BJ (cell line): ENCODE measurements around the gene GJC2. TPM values are rescaled to one million over a fixed set of nuclear protein-coding genes. Genes with fewer than 3 reads are reported as not detected.
A peak's percentile ranks its signal among the peaks of the same experiment; 100 is the strongest.

Experiments used
- CTCF ChIA-PET: fragments of 350-600 bp; formaldehyde crosslinking; extraction: SDS; loops from one replicate; lab custom pipeline; 2021; ENCODE audit warnings: antibody characterized with exemption, inconsistent platforms; lab: Yijun Ruan, JAX
- POLR2A ChIA-PET: fragments of 300-600 bp; sonication (Branson Sonifier 250); formaldehyde crosslinking; extraction: SDS; loops from one replicate; lab custom pipeline; 2021; ENCODE audit warnings: antibody characterized with exemption; lab: Charles Lee
- DNase-seq: peaks from one replicate; pipeline ENCODE4 v3.0.0-alpha.2; 2011; ENCODE audit warnings: low read depth
- H3K27me3 ChIP-seq: 2 replicates; pipeline ENCODE4 v1.6.0; 2011; ENCODE audit warnings: low read length; ENCODE audit not compliant: control insufficient read depth, insufficient read depth
- H3K36me3 ChIP-seq: 2 replicates; pipeline ENCODE4 v1.5.1; 2011; ENCODE audit warnings: low read length; ENCODE audit not compliant: control insufficient read depth, insufficient read depth
- H3K4me3 ChIP-seq: 2 replicates; pipeline ENCODE4 v1.5.1; 2011; ENCODE audit warnings: low read depth, mild to moderate bottlenecking, control low read depth, low read length
- polyA plus RNA-seq: library from polyadenylated mRNA; depleted of rRNA; stranded (reverse); fragments of >200 nt; gene quantifications from 2 replicates; pipeline ENCODE4 v1.2.3, GENCODE V29; 2011
- TF ChIP-seq, protein P1 (sequence below): IDR thresholded peaks from 2 replicates; pipeline ENCODE4 v1.5.1; 2011; ENCODE audit warnings: low read depth, mild to moderate bottlenecking, control low read depth, inconsistent platforms, low read length, moderate library complexity; ENCODE audit not compliant: insufficient read depth

The GJC2 gene
- polyA plus RNA-seq, 1 experiment, result 0.92 TPM

DNA sequence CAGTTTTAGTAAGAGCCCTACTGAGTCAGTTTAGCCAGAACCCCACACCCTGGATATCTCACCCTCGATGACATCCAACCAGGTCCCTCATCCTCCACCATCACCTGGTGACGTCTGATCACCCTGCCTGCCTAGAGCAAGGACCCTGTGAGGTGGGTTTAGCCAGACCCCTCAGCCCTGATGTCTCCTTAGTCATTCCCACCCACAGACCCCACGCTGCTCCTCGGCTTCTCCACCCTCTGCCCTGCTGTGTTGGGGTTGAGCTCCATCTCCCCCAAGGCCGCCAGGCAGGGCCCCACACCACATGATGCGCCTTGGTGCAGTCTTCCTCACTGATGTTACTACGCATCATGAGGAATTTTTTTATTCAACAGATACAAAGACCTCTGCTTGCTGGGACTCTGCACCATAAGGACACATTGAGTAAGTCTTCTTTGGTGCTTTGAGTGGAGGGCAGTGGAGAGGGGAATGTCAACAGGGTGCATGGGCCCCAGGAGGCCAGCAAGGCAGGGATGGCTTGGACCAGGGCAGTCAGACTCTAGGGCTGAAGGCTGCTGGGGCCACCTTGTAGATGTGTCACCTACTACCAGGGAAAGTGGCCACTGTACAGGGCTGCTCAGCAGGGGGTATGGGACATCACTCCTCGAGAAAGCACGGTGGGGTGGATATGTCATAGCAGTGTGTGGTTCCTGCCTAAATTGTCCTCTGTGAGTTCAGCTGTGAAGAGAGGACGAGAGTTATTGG lies 14.2 kb downstream of the GJC2 start:
- ChIA-PET POLR2A (no interaction called here), CTCF (interaction anchor here (1.2 to 4.5 kb wide), 3 partner anchors 9 to 33 kb away, joined by 3 to 27 read pairs (median 8); no protein-coding TSS in a partner anchor)
- TF ChIP-seq, protein P1, sequence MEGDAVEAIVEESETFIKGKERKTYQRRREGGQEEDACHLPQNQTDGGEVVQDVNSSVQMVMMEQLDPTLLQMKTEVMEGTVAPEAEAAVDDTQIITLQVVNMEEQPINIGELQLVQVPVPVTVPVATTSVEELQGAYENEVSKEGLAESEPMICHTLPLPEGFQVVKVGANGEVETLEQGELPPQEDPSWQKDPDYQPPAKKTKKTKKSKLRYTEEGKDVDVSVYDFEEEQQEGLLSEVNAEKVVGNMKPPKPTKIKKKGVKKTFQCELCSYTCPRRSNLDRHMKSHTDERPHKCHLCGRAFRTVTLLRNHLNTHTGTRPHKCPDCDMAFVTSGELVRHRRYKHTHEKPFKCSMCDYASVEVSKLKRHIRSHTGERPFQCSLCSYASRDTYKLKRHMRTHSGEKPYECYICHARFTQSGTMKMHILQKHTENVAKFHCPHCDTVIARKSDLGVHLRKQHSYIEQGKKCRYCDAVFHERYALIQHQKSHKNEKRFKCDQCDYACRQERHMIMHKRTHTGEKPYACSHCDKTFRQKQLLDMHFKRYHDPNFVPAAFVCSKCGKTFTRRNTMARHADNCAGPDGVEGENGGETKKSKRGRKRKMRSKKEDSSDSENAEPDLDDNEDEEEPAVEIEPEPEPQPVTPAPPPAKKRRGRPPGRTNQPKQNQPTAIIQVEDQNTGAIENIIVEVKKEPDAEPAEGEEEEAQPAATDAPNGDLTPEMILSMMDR, result no peak
- no peaks in the 10 kb centered on the region for H3K36me3 ChIP-seq
- no peak overlapping the region for H3K4me3 ChIP-seq
- DNase-seq, result no peak
- peaks cover 5% of the 10 kb centered on the region for H3K27me3 ChIP-seq

DNA sequence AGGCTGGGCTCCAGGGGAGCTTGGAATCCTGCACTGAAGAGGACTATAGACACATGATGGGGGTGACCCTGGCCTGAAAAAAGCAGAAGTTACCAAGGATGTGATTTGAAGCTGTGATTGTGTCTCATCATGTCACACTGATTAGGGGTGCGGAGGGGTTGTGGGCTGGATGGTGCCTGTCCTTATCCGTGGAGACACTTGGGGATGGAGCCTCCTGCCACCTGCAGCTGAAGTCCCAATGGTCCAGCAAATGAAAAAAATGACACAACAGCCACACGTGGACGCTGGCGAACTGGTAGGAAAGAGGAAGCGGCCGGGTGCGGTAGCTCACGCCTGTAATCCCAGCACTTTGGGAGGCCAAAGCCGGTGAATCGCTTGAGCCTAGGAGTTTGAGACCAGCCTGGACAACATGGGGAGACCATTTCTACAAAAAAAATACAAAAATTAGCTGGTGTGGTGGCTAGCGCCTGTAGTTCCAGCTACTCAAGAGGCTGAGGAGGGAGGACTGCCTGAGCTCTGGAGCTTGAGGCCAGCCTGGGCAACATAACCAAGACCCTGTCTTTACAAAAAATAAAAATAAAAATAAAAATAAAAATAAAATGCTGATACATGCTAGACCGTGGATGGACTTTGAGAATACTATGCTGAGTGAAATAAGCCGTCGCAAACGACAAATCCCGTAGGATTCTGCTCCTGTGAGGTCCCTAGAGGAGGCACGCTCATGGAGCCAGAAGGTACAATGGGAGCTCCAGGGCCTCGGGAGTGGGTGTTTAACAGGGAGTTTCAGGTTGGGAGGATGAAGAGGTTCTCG lies 15.0 kb downstream of the GJC2 start:
- TF ChIP-seq, protein P1, result no peak
- DNase-seq, result no peak
- H3K36me3 ChIP-seq, result no peaks in the 10 kb centered on the region
- no peaks in the 10 kb centered on the region for H3K27me3 ChIP-seq
- ChIA-PET POLR2A (interaction anchor here (0.5 kb wide), 1 partner anchor 294 kb away, joined by 8 read pairs; no protein-coding TSS in a partner anchor), CTCF (interaction anchor here (0.6 to 4.5 kb wide), 20 partner anchors 9 to 115 kb away, joined by 3 to 27 read pairs (median 5); partner anchors contain the start of genes GJC2, GUK1 and MRPL55)
- peak overlapping the region; percentile 53 for H3K4me3 ChIP-seq

DNA sequence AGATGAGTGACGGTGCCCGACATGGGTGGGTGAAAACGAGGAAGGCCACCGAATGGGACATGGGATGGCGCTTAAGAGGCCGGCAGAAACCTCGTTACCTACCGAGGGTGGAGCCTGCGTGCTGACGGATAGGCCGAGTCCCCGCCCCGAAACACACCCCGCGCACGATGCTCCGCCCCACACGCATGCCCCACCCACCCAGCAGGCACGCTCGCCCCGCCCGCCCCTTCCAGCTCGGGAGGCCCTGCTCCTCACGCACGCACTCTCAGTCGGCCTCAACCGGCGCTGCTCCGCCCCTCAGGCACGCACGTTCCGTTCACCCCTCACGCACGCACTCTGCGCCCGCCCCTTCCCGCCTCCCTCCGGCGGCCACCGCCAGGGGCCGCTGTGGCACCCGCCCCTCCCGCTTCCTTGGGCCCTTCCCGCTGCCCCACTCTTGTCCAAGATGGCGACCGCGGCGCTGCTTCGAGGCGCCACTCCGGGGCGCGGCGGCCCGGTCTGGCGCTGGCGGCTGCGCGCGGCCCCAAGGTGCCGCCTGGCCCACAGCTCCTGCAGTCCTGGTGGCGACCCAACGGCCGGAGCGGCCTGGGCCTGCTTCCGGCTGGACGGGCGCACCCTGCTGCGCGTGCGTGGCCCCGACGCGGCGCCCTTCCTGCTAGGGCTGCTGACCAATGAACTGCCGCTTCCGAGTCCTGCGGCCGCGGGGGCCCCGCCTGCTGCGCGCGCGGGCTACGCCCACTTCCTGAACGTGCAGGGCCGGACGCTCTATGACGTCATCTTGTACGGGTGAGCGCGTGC lies 15.8 kb downstream of the GJC2 start, which contains the start of gene IBA57:
Gene IBA57 (plus strand): TSS at position 433 of the 798 bp plus-strand sequence. CDS start 13 bp downstream, at position 446.
- Histone ChIP-seq H3K27me3 (no peaks in the 10 kb centered on the region), H3K4me3 (peak within 1 kb of the TSS; percentile 73), H3K36me3 (peaks cover 2% of the 10 kb centered on the region; the same call in 1 of the 2 replicates)
- ChIA-PET POLR2A (interaction anchor here (0.5 to 0.7 kb wide), 3 partner anchors 23 to 293 kb away, joined by 3 to 14 read pairs (median 8); no protein-coding TSS in a partner anchor), CTCF (interaction anchor here (0.6 to 4.5 kb wide), 25 partner anchors 8 to 684 kb away, joined by 3 to 27 read pairs (median 4); partner anchors contain the start of genes GJC2, GUK1 and MRPL55)
- peak; percentile 89 for DNase-seq
- TF ChIP-seq, protein P1, result peak; percentile 88

DNA sequence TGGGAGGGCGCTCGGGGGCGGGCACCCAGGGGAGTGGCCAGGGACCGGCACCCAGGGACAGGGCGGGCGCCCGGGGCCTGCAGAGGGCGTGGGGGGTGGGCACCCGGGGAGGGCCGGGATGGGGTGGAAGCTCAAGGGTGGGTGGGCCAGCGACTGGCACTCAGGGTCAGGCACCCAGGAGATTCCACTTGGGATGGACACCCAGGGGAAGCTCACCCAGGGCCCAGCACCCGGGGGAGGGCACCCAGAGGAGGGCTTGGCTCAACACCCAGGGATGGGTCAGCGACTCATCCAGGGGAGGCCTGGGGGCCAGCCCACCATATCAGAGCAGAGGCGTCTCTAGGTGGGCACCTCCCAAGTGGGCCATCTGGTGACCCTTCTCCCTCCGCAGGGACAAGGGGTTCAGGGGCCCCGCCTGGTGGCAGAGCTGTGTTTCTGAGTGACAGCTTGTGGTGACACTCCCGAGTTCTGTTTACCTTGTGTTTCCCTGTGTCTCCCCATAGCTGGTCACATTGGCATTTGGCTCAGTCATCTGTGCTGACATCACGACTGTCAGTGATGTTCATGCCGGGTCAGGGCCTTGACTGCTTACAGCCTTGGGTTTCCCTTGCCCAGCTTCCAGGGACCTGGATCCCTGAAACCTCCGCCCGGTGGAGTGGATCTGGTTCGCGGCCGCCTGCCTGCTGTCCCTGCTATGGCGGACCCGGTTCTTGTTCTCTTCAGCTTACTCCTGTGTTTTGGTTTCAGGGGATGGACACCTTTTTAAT lies 16.6 kb downstream of the GJC2 start:
- TF ChIP-seq, protein P1, result peak; percentile 45
- Histone ChIP-seq H3K36me3 (peaks cover 2% of the 10 kb centered on the region; the same call in 1 of the 2 replicates), H3K27me3 (no peaks in the 10 kb centered on the region), H3K4me3 (peak overlapping the region; percentile 73)
- ChIA-PET CTCF (interaction anchor here (0.7 to 4.5 kb wide), 19 partner anchors 9 to 685 kb away, joined by 3 to 27 read pairs (median 4); partner anchors contain the start of genes ARF1, GUK1 and MRPL55), POLR2A (interaction anchor here (0.6 kb wide), 1 partner anchor 25 kb away, joined by 3 read pairs; no protein-coding TSS in a partner anchor)
- peak; percentile 16 for DNase-seq
